Ishikawa (cell line): ENCODE data around the gene VPS37B.

ENCODE experiments used
- CEBPB ChIP-seq: IDR thresholded peaks from 2 replicates; pipeline ENCODE4 v1.6.1; 2012
- CREB1 ChIP-seq: IDR thresholded peaks from 2 replicates; pipeline ENCODE4 v1.6.1; 2012; ENCODE audit warnings: low read depth
- EGR1 ChIP-seq: IDR thresholded peaks from 2 replicates; pipeline ENCODE4 v1.6.1; 2012
- EP300 ChIP-seq: IDR thresholded peaks from 2 replicates; pipeline ENCODE4 v1.6.1; 2012; ENCODE audit warnings: borderline replicate concordance
- FOXM1 ChIP-seq: IDR thresholded peaks from 2 replicates; pipeline ENCODE4 v1.6.1; 2012; ENCODE audit warnings: low read depth, borderline replicate concordance
- MAX ChIP-seq: IDR thresholded peaks from 2 replicates; pipeline ENCODE4 v1.6.1; 2012
- NFIC ChIP-seq: IDR thresholded peaks from 2 replicates; pipeline ENCODE4 v1.6.1; 2012
- RAD21 ChIP-seq: IDR thresholded peaks from 2 replicates; pipeline ENCODE4 v1.6.1; 2012; ENCODE audit warnings: low read depth
- REST ChIP-seq: IDR thresholded peaks from 2 replicates; pipeline ENCODE4 v1.6.1; 2012; ENCODE audit warnings: low read depth, mild to moderate bottlenecking
- TAF1 ChIP-seq: IDR thresholded peaks from 2 replicates; pipeline ENCODE4 v1.6.1; 2012; ENCODE audit warnings: low read depth, mild to moderate bottlenecking
- TCF12 ChIP-seq: IDR thresholded peaks from 2 replicates; pipeline ENCODE4 v1.6.1; 2012; ENCODE audit warnings: low read depth
- TEAD4 ChIP-seq: IDR thresholded peaks from 2 replicates; pipeline ENCODE4 v1.6.1; 2012
- USF1 ChIP-seq: IDR thresholded peaks from 2 replicates; pipeline ENCODE4 v1.6.1; 2012
- YY1 ChIP-seq: IDR thresholded peaks from 2 replicates; pipeline ENCODE4 v1.6.1; 2012; ENCODE audit warnings: low read depth
- ZBTB7A ChIP-seq: IDR thresholded peaks from 2 replicates; pipeline ENCODE4 v1.6.1; 2012; ENCODE audit warnings: low read depth

The VPS37B gene

GRCh38 chr12:122921917-122922316 lies 26.0 kb upstream of the VPS37B start:
- TF ChIP-seq EGR1 (no peak), NFIC (no peak), YY1 (no peak)

GRCh38 chr12:122920687-122921086 lies 24.8 kb upstream of the VPS37B start:
- TF ChIP-seq MAX (no peak), EGR1 (no peak), NFIC (no peak), CREB1 (no peak), YY1 (no peak), EP300 (no peak), FOXM1 (no peak), ZBTB7A (no peak), RAD21 (no peak), USF1 (no peak), TAF1 (no peak), CEBPB (no peak), TEAD4 (no peak), REST (no peak), TCF12 (no peak)

GRCh38 chr12:122918827-122919226 lies 22.9 kb upstream of the VPS37B start:
- TF ChIP-seq CREB1 (no peak), RAD21 (no peak), TCF12 (no peak), FOXM1 (no peak), YY1 (no peak), EP300 (no peak), REST (no peak)

- TF ChIP-seq ZBTB7A = no peak
- TF ChIP-seq CREB1 = no peak
- TF ChIP-seq FOXM1 = no peak
- TF ChIP-seq NFIC = no peak
- no peak for TF ChIP-seq TAF1
- no peak for TF ChIP-seq USF1
- no peak for TF ChIP-seq TEAD4
- no peak for TF ChIP-seq YY1
- no peak for TF ChIP-seq TCF12
- no peak for TF ChIP-seq MAX
- no peak for TF ChIP-seq CEBPB
- no peak for TF ChIP-seq EP300
- no peak for TF ChIP-seq RAD21
- TF ChIP-seq REST = no peak
- no peak for TF ChIP-seq EGR1
These were observed 21.7 kb upstream of the VPS37B start for GRCh38 chr12:122917507-122918121.
